H1 (cell line): ENCODE data around the gene HIPK2. TPM values are rescaled to one million over a fixed set of nuclear protein-coding genes. Genes with fewer than 3 reads are reported as not detected.

Source experiments
- CTCF ChIA-PET: fragments of 300-600 bp; sonication (Branson Sonifier 250); formaldehyde crosslinking; loops from one replicate; lab custom pipeline; 2021; ENCODE audit not compliant: partially characterized antibody; lab: Charles Lee
- POLR2A ChIA-PET: fragments of 300-600 bp; sonication (Branson Sonifier 250); formaldehyde crosslinking; loops from one replicate; lab custom pipeline; 2021; ENCODE audit warnings: inconsistent platforms; ENCODE audit not compliant: partially characterized antibody; lab: Charles Lee
- DNase-seq, 2 experiments: peaks; one replicate each; pipeline versions ENCODE4 v3.0.0 to v3.0.0-alpha.2; 2010 to 2022; ENCODE audit warnings: low spot score in 2 of 2, low read depth in 1 of 2, mixed read lengths in 1 of 2
- FAIRE-seq: peaks from 2 replicates; lab custom pipeline; 2011; peaks lifted over from hg19 to GRCh38; lab: Jason Lieb, UNC
- H2AFZ ChIP-seq: 2 replicates; pipeline ENCODE4 v1.8.1; 2012; ENCODE audit warnings: low read length, inconsistent platforms
- H2AK5ac ChIP-seq: 2 replicates; pipeline ENCODE4 v1.6.1; 2013; ENCODE audit warnings: low read depth, low read length
- H2BK120ac ChIP-seq: replicated peaks from 2 replicates; pipeline ENCODE3; 2013; ENCODE audit warnings: low read depth, low read length, inconsistent platforms
- H2BK12ac ChIP-seq: 2 replicates; pipeline ENCODE4 v1.6.1; 2013; ENCODE audit warnings: low read depth, low read length
- H2BK15ac ChIP-seq: 2 replicates; pipeline ENCODE4 v1.6.1; 2013; ENCODE audit warnings: low read length
- H2BK20ac ChIP-seq: 2 replicates; pipeline ENCODE4 v1.6.1; 2013; ENCODE audit warnings: low read length
- H2BK5ac ChIP-seq: 2 replicates; pipeline ENCODE4 v1.6.1; 2013; ENCODE audit warnings: low read depth, low read length
- H3K14ac ChIP-seq: 2 replicates; pipeline ENCODE4 v1.6.1; 2013; ENCODE audit warnings: inconsistent platforms; ENCODE audit not compliant: insufficient read length
- H3K18ac ChIP-seq: 2 replicates; pipeline ENCODE4 v1.6.1; 2013; ENCODE audit warnings: low read length; ENCODE audit errors: extremely low read depth
- H3K23ac ChIP-seq: 2 replicates; pipeline ENCODE4 v1.6.1; 2013; ENCODE audit warnings: inconsistent platforms; ENCODE audit not compliant: insufficient read length
- H3K23me2 ChIP-seq: 2 replicates; pipeline ENCODE4 v1.6.1; 2013; ENCODE audit warnings: low read depth, low read length
- H3K27ac ChIP-seq: 2 replicates; pipeline ENCODE4 v1.6.1; 2011; ENCODE audit warnings: low read depth, low read length, inconsistent platforms
- H3K27me3 ChIP-seq, 4 experiments: replicated peaks in 1 of 4; 1 replicate in 1 of 4; 2 replicates in 3 of 4; pipeline versions ENCODE4 v1.6.1 to v1.8.1; 2011 to 2013; ENCODE audit warnings: low read length in 3 of 4, mild to moderate bottlenecking in 3 of 4, inconsistent platforms in 2 of 4, mixed read lengths in 2 of 4, moderate library complexity in 1 of 4; ENCODE audit not compliant: control insufficient read depth in 3 of 4, insufficient read depth in 3 of 4; ENCODE audit errors: extremely low read depth in 1 of 4
- H3K36me3 ChIP-seq, 4 experiments: 2 replicates each; pipeline versions ENCODE4 v1.6.1 to v1.8.1; 2011 to 2013; ENCODE audit warnings: mild to moderate bottlenecking in 4 of 4, low read length in 3 of 4, moderate library complexity in 2 of 4, control low read depth in 1 of 4, inconsistent platforms in 1 of 4; ENCODE audit not compliant: insufficient read depth in 4 of 4, control insufficient read depth in 2 of 4
- H3K4ac ChIP-seq: replicated peaks from 2 replicates; pipeline ENCODE3; 2013; ENCODE audit warnings: low read length, low read depth, mixed read lengths, inconsistent platforms; ENCODE audit not compliant: insufficient read length
- H3K4me1 ChIP-seq, 4 experiments: replicated peaks in 1 of 4; 1 replicate in 1 of 4; 2 replicates in 3 of 4; pipeline versions ENCODE4 v1.6.1 to v1.8.1; 2011 to 2013; ENCODE audit warnings: low read length in 3 of 4, inconsistent platforms in 2 of 4, mixed read lengths in 1 of 4; ENCODE audit not compliant: insufficient read depth in 4 of 4, control insufficient read depth in 3 of 4
- H3K4me2 ChIP-seq, 2 experiments: 2 replicates each; pipeline versions ENCODE4 v1.6.1 to v1.8.1; 2011 to 2013; ENCODE audit warnings: low read depth in 2 of 2, low read length in 2 of 2, control low read depth in 1 of 2, inconsistent platforms in 1 of 2, mild to moderate bottlenecking in 1 of 2; ENCODE audit not compliant: insufficient read depth in 1 of 2
- H3K4me3 ChIP-seq, 4 experiments: fragments of 200-600, 300-600 bp in 1 of 4; sonication (generic), shearing (Covaris generic), sonication (Bioruptor Twin) in 1 of 4; 2 replicates each; pipeline versions ENCODE4 v1.5.1 to v1.8.1; 2011 to 2016; ENCODE audit warnings: low read length in 4 of 4, low read depth in 3 of 4, control low read depth in 2 of 4, inconsistent platforms in 2 of 4, mild to moderate bottlenecking in 2 of 4, mixed read lengths in 1 of 4, moderate library complexity in 1 of 4; ENCODE audit not compliant: insufficient read depth in 2 of 4; ENCODE audit errors: extremely low read depth in 1 of 4
- H3K56ac ChIP-seq: replicated peaks from 2 replicates; pipeline ENCODE3; 2013; ENCODE audit warnings: low read depth, mild to moderate bottlenecking, mixed read lengths, low read length, inconsistent platforms; ENCODE audit not compliant: insufficient read length
- H3K79me1 ChIP-seq: 2 replicates; pipeline ENCODE4 v1.6.1; 2013; ENCODE audit warnings: low read depth, low read length, control low read depth
- H3K79me2 ChIP-seq, 2 experiments: 2 replicates each; pipeline versions ENCODE4 v1.6.1 to v1.8.1; 2012 to 2013; ENCODE audit warnings: low read length in 2 of 2, mild to moderate bottlenecking in 2 of 2, inconsistent platforms in 1 of 2; ENCODE audit not compliant: insufficient read depth in 2 of 2, control insufficient read depth in 1 of 2
- H3K9ac ChIP-seq, 4 experiments: replicated peaks in 1 of 4; 1 replicate in 1 of 4; 2 replicates in 3 of 4; pipeline versions ENCODE4 v1.6.1 to v1.8.1; 2011 to 2013; ENCODE audit warnings: low read depth in 3 of 4, low read length in 3 of 4, control low read depth in 2 of 4, mild to moderate bottlenecking in 2 of 4, moderate library complexity in 2 of 4, inconsistent platforms in 1 of 4; ENCODE audit errors: extremely low read depth in 1 of 4
- H3K9me3 ChIP-seq, 2 experiments: 2 replicates each; pipeline versions ENCODE4 v1.6.1 to v1.8.1; 2012 to 2013; ENCODE audit warnings: mild to moderate bottlenecking in 2 of 2, moderate library complexity in 2 of 2, control low read depth in 1 of 2, inconsistent platforms in 1 of 2, low read depth in 1 of 2, low read length in 1 of 2, mixed read lengths in 1 of 2; ENCODE audit not compliant: insufficient read depth in 2 of 2
- H4K20me1 ChIP-seq, 2 experiments: replicated peaks in 1 of 2; 2 replicates each; pipeline versions ENCODE3 to v1.8.1; 2011 to 2013; ENCODE audit warnings: inconsistent platforms in 2 of 2, low read length in 2 of 2, mild to moderate bottlenecking in 1 of 2; ENCODE audit not compliant: insufficient read depth in 2 of 2, control insufficient read depth in 1 of 2
- H4K5ac ChIP-seq: 2 replicates; pipeline ENCODE4 v1.6.1; 2013; ENCODE audit warnings: low read length, low read depth, mixed read lengths, inconsistent platforms; ENCODE audit not compliant: insufficient read length
- H4K8ac ChIP-seq: 2 replicates; pipeline ENCODE4 v1.8.0; 2013; ENCODE audit warnings: mild to moderate bottlenecking, moderate library complexity, low read length, inconsistent platforms; ENCODE audit not compliant: insufficient read depth; ENCODE audit errors: extremely low read depth
- H4K91ac ChIP-seq: replicated peaks from 2 replicates; pipeline ENCODE3; 2013; ENCODE audit warnings: low read length, mixed read lengths, inconsistent platforms; ENCODE audit not compliant: insufficient read length
- BACH1 ChIP-seq: IDR thresholded peaks from 2 replicates; pipeline ENCODE4 v1.6.1; 2012; ENCODE audit warnings: low read length, improper control_type of control experiment
- BCL11A ChIP-seq, 2 experiments: IDR thresholded peaks; one replicate each; pipeline ENCODE4 v1.6.1; 2011; ENCODE audit warnings: low read depth in 2 of 2, low read length in 2 of 2, mild to moderate bottlenecking in 2 of 2
- KDM5A ChIP-seq: fragments of 200-600 bp; IDR thresholded peaks from 2 replicates; pipeline ENCODE4 v1.7.1; 2012; ENCODE audit warnings: mild to moderate bottlenecking, low read length, inconsistent platforms, mixed read lengths
- RAD21 ChIP-seq, 2 experiments: IDR thresholded peaks in 1 of 2; conservative IDR thresholded peaks in 1 of 2; 2 replicates each; pipeline ENCODE4 v1.6.1; 2011; ENCODE audit warnings: low read depth in 2 of 2, low read length in 2 of 2, improper control_type of control experiment in 1 of 2, inconsistent platforms in 1 of 2, mild to moderate bottlenecking in 1 of 2, moderate library complexity in 1 of 2
- RNF2 ChIP-seq: fragments of 200-900, 300-1000 bp; sonication (generic); IDR thresholded peaks from 2 replicates; pipeline ENCODE4 v1.7.1; 2016; ENCODE audit warnings: borderline replicate concordance, low read depth, mild to moderate bottlenecking, antibody characterized with exemption, low read length; ENCODE audit not compliant: poor library complexity, severe bottlenecking; ENCODE audit errors: missing control alignments
- RXRA ChIP-seq: IDR thresholded peaks from 2 replicates; pipeline ENCODE4 v1.6.1; 2011; ENCODE audit warnings: low read depth, mild to moderate bottlenecking, low read length, moderate library complexity; ENCODE audit not compliant: insufficient read depth
- TAF1 ChIP-seq: IDR thresholded peaks from 2 replicates; pipeline ENCODE4 v1.6.1; 2011; ENCODE audit warnings: mild to moderate bottlenecking, low read depth, low read length
- TCF12 ChIP-seq: IDR thresholded peaks from 2 replicates; pipeline ENCODE4 v1.6.1; 2011; ENCODE audit warnings: low read depth, mild to moderate bottlenecking, low read length
- WGBS, 2 experiments: shearing (Covaris generic) in 1 of 2; methylation state at CpG; one replicate each; pipeline versions ENCODE4 v1.1.6 to v1.1.7; 2013 to 2015; ENCODE audit warnings: low lambda C conversion rate in 2 of 2, mixed read lengths in 2 of 2, inconsistent platforms in 1 of 2, low coverage in 1 of 2, missing lambda C conversion rate in 1 of 2; ENCODE audit not compliant: insufficient replicate concordance in 2 of 2, insufficient coverage in 1 of 2, insufficient read length in 1 of 2; ENCODE audit errors: extremely low coverage in 1 of 2, missing lambda C conversion rate in 1 of 2; 5-methylcytosine and 5-hydroxymethylcytosine counted together
- polyA plus RNA-seq, 7 experiments: library from polyadenylated mRNA; depleted of rRNA in 3 of 7; stranded (reverse) in 5 of 7; unstranded in 2 of 7; fragments of >200 nt in 5 of 7; fragments of 200-250 nt in 2 of 7; gene quantifications; 1 replicate in 5 of 7; 2 replicates in 1 of 7; 4 replicates in 1 of 7; pipeline versions ENCODE4 v1.2.1 to v1.2.3, GENCODE V29; 2011 to 2013; ENCODE audit warnings: missing spikeins in 2 of 7, mixed read lengths in 2 of 7
- total RNA-seq: library from RNA; stranded (reverse); fragmentation: NEBNext Ultra II Directional; extraction: Animal tissue kit (Norgen Biotek cat#: 25700); gene quantifications from 2 replicates; pipeline ENCODE4 v1.2.1, GENCODE V29; 2021
- TF ChIP-seq, protein P1 (sequence below), 3 experiments: IDR thresholded peaks; 1 replicate in 2 of 3; 2 replicates in 1 of 3; pipeline versions ENCODE4 v1.5.1 to v1.6.1; 2011; ENCODE audit warnings: low read length in 3 of 3, mild to moderate bottlenecking in 3 of 3, inconsistent platforms in 2 of 3, low read depth in 1 of 3, moderate library complexity in 1 of 3; ENCODE audit not compliant: insufficient read depth in 1 of 3; ENCODE audit errors: control extremely low read depth in 1 of 3

Gene HIPK2
- total and polyA plus RNA-seq, 2 of the 8 experiments (the other 6 are each of a cell fraction or from before 2014, with no cell fraction given): 8.3 to 24.3 TPM

DNA sequence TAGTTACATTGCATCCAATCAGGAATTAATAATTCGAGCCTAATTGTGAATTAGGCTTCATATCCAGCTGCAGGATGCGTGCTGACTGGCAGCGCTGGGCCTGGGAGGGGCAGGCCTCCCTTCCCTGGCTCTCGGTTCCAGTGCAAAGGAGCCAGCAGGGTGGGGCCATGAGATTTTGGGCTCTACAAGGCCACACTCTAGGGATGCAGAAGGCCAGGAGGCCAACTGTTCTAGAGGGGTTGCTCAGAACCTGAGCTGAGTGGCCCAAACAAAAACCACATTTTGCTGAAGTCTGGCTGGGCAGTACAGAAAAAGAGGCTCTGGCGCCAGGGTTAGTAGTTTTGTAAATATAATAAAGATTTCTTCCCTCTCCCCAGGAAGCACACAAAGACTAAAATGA is 182.0 kb downstream of the HIPK2 start:
- 87% methylated on average over 5 of the region's 5 CpGs; no CpG with 5 or more reads in 1 of the 2 experiments for WGBS, 2 experiments
- FAIRE-seq (no peak), DNase-seq (no peak)
- no peak overlapping the region for H2BK5ac ChIP-seq
- H3K9me3 ChIP-seq: no peaks in the 10 kb centered on the region
- no peak overlapping the region for H3K27ac ChIP-seq
- H3K36me3 ChIP-seq: peaks cover 0 to 12% (median 0%) of the 10 kb centered on the region in 4 experiments; a peak in 2 of 8 replicates
- no peak overlapping the region for H3K18ac ChIP-seq
- H2BK20ac ChIP-seq: no peak overlapping the region
- H2AK5ac ChIP-seq: no peak overlapping the region
- H3K4ac ChIP-seq: no peak overlapping the region
- H3K23me2 ChIP-seq: no peaks in the 10 kb centered on the region
- H3K4me3 ChIP-seq: no peak overlapping the region
- H2BK12ac ChIP-seq: no peak overlapping the region
- no peaks in the 10 kb centered on the region for H3K27me3 ChIP-seq
- H2AFZ ChIP-seq: no peak overlapping the region
- no peaks in the 10 kb centered on the region for H3K79me1 ChIP-seq
- H3K9ac ChIP-seq: no peak overlapping the region
- no peak overlapping the region for H2BK15ac ChIP-seq
- POLR2A ChIA-PET: no interaction called here
- no peak overlapping the region for H3K4me2 ChIP-seq
- H4K5ac ChIP-seq: no peak overlapping the region
- no peaks in the 10 kb centered on the region for H3K79me2 ChIP-seq
- no peak overlapping the region for H3K23ac ChIP-seq
- CTCF ChIA-PET: no interaction called here
- H4K20me1 ChIP-seq: no peaks in the 10 kb centered on the region
- no peak overlapping the region for H4K8ac ChIP-seq
- no peaks in the 10 kb centered on the region for H3K4me1 ChIP-seq
- H3K56ac ChIP-seq: no peak overlapping the region
- no peak overlapping the region for H4K91ac ChIP-seq
- no peak overlapping the region for H3K14ac ChIP-seq
- no peak overlapping the region for H2BK120ac ChIP-seq
- no peak for TF ChIP-seq RAD21 (IDR thresholded peaks at IDR 0.05 in 1 of 2, conservative IDR thresholded peaks at IDR 0.05 in 1 of 2; ENCODE audit: low read depth in 2 of 2, low read length in 2 of 2)
- no peak for TF ChIP-seq TCF12
- TF ChIP-seq TAF1: no peak
- no peak for TF ChIP-seq RXRA
- TF ChIP-seq RNF2: no peak
- no peak for TF ChIP-seq BCL11A (IDR thresholded peaks at IDR 0.05; ENCODE audit: low read depth in 2 of 2, low read length in 2 of 2)
- TF ChIP-seq BACH1: no peak
- TF ChIP-seq, protein P1, sequence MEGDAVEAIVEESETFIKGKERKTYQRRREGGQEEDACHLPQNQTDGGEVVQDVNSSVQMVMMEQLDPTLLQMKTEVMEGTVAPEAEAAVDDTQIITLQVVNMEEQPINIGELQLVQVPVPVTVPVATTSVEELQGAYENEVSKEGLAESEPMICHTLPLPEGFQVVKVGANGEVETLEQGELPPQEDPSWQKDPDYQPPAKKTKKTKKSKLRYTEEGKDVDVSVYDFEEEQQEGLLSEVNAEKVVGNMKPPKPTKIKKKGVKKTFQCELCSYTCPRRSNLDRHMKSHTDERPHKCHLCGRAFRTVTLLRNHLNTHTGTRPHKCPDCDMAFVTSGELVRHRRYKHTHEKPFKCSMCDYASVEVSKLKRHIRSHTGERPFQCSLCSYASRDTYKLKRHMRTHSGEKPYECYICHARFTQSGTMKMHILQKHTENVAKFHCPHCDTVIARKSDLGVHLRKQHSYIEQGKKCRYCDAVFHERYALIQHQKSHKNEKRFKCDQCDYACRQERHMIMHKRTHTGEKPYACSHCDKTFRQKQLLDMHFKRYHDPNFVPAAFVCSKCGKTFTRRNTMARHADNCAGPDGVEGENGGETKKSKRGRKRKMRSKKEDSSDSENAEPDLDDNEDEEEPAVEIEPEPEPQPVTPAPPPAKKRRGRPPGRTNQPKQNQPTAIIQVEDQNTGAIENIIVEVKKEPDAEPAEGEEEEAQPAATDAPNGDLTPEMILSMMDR (IDR thresholded peaks at IDR 0.05; ENCODE audit: control extremely low read depth in 1 of 3, insufficient read depth in 1 of 3, low read depth in 1 of 3, low read length in 3 of 3): no peak
- no peak for TF ChIP-seq KDM5A
